GM12891 (cell line): ENCODE data around the gene RPH3AL.

Source experiments
- PAX5 ChIP-seq: IDR thresholded peaks from 2 replicates; pipeline ENCODE4 v1.6.1; 2011; ENCODE audit warnings: low read length, moderate library complexity, mild to moderate bottlenecking; ENCODE audit not compliant: insufficient read depth, severe bottlenecking
- POLR2A ChIP-seq: IDR thresholded peaks from 2 replicates; pipeline ENCODE4 v1.6.1; 2011; ENCODE audit warnings: low read depth, low read length, control low read depth
- POLR2AphosphoS5 ChIP-seq: IDR thresholded peaks from 2 replicates; pipeline ENCODE4 v1.6.1; 2011; ENCODE audit warnings: low read depth, low read length, control low read depth
- SPI1 ChIP-seq: IDR thresholded peaks from 2 replicates; pipeline ENCODE4 v1.6.1; 2011; ENCODE audit warnings: low read depth, low read length, control low read depth
- TAF1 ChIP-seq: IDR thresholded peaks from 2 replicates; pipeline ENCODE4 v1.6.1; 2011; ENCODE audit warnings: low read depth, low read length, control low read depth

DNA sequence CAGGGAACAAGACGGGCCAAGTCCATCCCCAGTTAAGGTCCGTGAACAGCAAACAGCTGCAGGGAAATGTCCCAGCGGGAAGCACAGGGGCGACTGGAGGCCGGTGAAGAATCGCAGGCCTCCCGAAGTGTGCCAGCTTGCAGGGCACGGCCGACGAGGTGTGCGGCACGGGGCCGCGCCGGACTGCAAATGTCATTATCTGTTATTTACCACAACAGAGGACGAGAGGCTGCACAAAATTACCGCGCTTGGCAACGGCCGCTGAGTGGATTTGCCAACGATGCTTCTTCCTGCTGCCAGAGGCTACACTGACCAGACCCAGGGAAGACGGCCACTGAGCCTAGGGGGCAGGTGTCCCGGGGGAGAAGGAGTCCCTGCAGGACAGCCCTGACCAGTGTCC, 53.1 kb downstream of the RPH3AL start:
- no peak for TF ChIP-seq TAF1
- no peak for TF ChIP-seq SPI1
- TF ChIP-seq POLR2AphosphoS5, result no peak
- TF ChIP-seq POLR2A, result no peak
- TF ChIP-seq PAX5, result no peak
